ENCODE results near the gene GK. TPM values are rescaled to one million over a fixed set of nuclear protein-coding genes. Genes with fewer than 3 reads are reported as not detected.

The GK gene
- total and polyA plus RNA-seq, 2 experiments from 2014 or later: 10.4 to 15.2 TPM

DNA sequence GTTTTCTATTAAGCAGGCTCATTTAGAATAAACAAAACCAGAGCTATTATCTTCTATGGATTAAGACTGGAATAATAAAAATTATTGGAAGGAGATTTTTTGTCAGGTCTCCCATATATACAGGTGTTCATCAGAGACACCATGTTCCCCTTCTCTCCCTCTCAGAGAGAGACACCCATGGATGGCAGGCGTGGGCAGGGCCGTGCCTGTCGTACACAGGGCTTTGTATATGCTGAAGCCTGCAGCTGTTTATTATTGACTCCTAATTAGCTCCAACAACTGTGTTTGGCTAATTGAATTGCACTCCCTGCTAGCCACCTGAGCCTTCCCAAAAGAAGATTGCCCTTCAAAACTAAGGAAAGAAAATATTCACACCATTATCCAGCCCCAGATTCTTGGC, 81.6 kb downstream of the GK start:
- no peaks in the 10 kb centered on the region for H4K20me1 ChIP-seq (ENCODE audit: insufficient read depth)
- no peak overlapping the region for H3K9ac ChIP-seq
- H3K27ac ChIP-seq: no peak overlapping the region
- no peaks in the 10 kb centered on the region for H3F3A ChIP-seq (ENCODE audit: insufficient read depth)
- no peaks in the 10 kb centered on the region for H3K79me2 ChIP-seq (ENCODE audit: insufficient read depth)
- no peaks in the 10 kb centered on the region for H3K9me3 ChIP-seq (ENCODE audit: low read depth)
- DNase-seq: no peak
- no peaks in the 10 kb centered on the region for H3K27me3 ChIP-seq (replicated peaks; ENCODE audit: insufficient read depth)
- H2AFZ ChIP-seq: no peak overlapping the region
- in situ Hi-C loops (cut with MboI): no loop called here
- H3K36me3 ChIP-seq (ENCODE audit: low read depth): no peaks in the 10 kb centered on the region
- H3K4me1 ChIP-seq (ENCODE audit: insufficient read depth): no peaks in the 10 kb centered on the region
- 15% methylated on average over 3 of the region's 3 CpGs for WGBS, 2 experiments (ENCODE audit: low coverage in 1 of 2, low lambda C conversion rate in 2 of 2, missing lambda C conversion rate in 2 of 2)
- no peaks in the 10 kb centered on the region for H3K9me2 ChIP-seq (ENCODE audit: insufficient read depth)
- H3K4me3 ChIP-seq: no peak overlapping the region
- TF ChIP-seq EZH2phosphoT487 (IDR thresholded peaks at IDR 0.05; ENCODE audit: insufficient read depth, low read depth) (no peak), EZH2 (IDR thresholded peaks at IDR 0.05; ENCODE audit: insufficient read depth, poor library complexity, severe bottlenecking) (no peak)
- no peak overlapping the region for H3K4me2 ChIP-seq (ENCODE audit: unreplicated experiment)

GRCh38 chrX:30735839-30736238, 82.6 kb downstream of the GK start:
- Histone ChIP-seq H3K4me1 (ENCODE audit: insufficient read depth) (no peaks in the 10 kb centered on the region), H3K9me2 (ENCODE audit: insufficient read depth) (no peaks in the 10 kb centered on the region), H3K27ac (no peak overlapping the region), H3K27me3 (replicated peaks; ENCODE audit: insufficient read depth) (no peaks in the 10 kb centered on the region), H3K4me2 (ENCODE audit: unreplicated experiment) (peak overlapping the region; percentile 57), H4K20me1 (ENCODE audit: insufficient read depth) (no peaks in the 10 kb centered on the region), H3K9ac (no peak overlapping the region), H3K79me2 (ENCODE audit: insufficient read depth) (no peaks in the 10 kb centered on the region), H3K4me3 (0 out of 2 replicates have a peak overlapping the region, but pooled peaks have one; percentile 35), H2AFZ (0 out of 2 replicates have a peak overlapping the region, but pooled peaks have one; percentile 49), H3K9me3 (ENCODE audit: low read depth) (no peaks in the 10 kb centered on the region), H3K36me3 (ENCODE audit: low read depth) (no peaks in the 10 kb centered on the region), H3F3A (ENCODE audit: insufficient read depth) (no peaks in the 10 kb centered on the region)
- in situ Hi-C loops (cut with MboI): no loop called here
- peak; percentile 52 for DNase-seq
- TF ChIP-seq EZH2 (IDR thresholded peaks at IDR 0.05; ENCODE audit: insufficient read depth, poor library complexity, severe bottlenecking): no peak
- TF ChIP-seq EZH2phosphoT487 (IDR thresholded peaks at IDR 0.05; ENCODE audit: insufficient read depth, low read depth): no peak
- WGBS, 2 experiments (ENCODE audit: low coverage in 1 of 2, low lambda C conversion rate in 2 of 2, missing lambda C conversion rate in 2 of 2): 4 to 5% methylated on average over 6 of the region's 6 CpGs

GRCh38 chrX:30741545-30741944, 88.3 kb downstream of the GK start:
- WGBS, 2 experiments (ENCODE audit: low coverage in 1 of 2, low lambda C conversion rate in 2 of 2, missing lambda C conversion rate in 2 of 2): 18 to 20% methylated on average over 3 of the region's 3 CpGs
- no peak for TF ChIP-seq EZH2phosphoT487 (IDR thresholded peaks at IDR 0.05; ENCODE audit: insufficient read depth, low read depth)
- no peak for TF ChIP-seq EZH2 (IDR thresholded peaks at IDR 0.05; ENCODE audit: insufficient read depth, poor library complexity, severe bottlenecking)
- no peak for DNase-seq

GRCh38 chrX:30748342-30748960, 95.2 kb downstream of the GK start:
- H3K79me2 ChIP-seq (ENCODE audit: insufficient read depth): no peaks in the 10 kb centered on the region
- no peak overlapping the region for H3K4me3 ChIP-seq
- no peaks in the 10 kb centered on the region for H4K20me1 ChIP-seq (ENCODE audit: insufficient read depth)
- no peaks in the 10 kb centered on the region; the same call in 1 of the 2 replicates for H3K27me3 ChIP-seq (replicated peaks; ENCODE audit: insufficient read depth)
- in situ Hi-C loops (cut with MboI): no loop called here
- H2AFZ ChIP-seq: no peak overlapping the region
- no peaks in the 10 kb centered on the region for H3K36me3 ChIP-seq (ENCODE audit: low read depth)
- H3K9ac ChIP-seq: no peak overlapping the region
- H3K4me1 ChIP-seq (ENCODE audit: insufficient read depth): no peaks in the 10 kb centered on the region
- H3K4me2 ChIP-seq (ENCODE audit: unreplicated experiment): no peak overlapping the region
- no peaks in the 10 kb centered on the region for H3F3A ChIP-seq (ENCODE audit: insufficient read depth)
- H3K9me2 ChIP-seq (ENCODE audit: insufficient read depth): no peaks in the 10 kb centered on the region
- 54 to 60% methylated on average over 11 of the region's 11 CpGs for WGBS, 2 experiments (ENCODE audit: low coverage in 1 of 2, low lambda C conversion rate in 2 of 2, missing lambda C conversion rate in 2 of 2)
- H3K27ac ChIP-seq: no peak overlapping the region
- no peak for TF ChIP-seq EZH2 (IDR thresholded peaks at IDR 0.05; ENCODE audit: insufficient read depth, poor library complexity, severe bottlenecking)
- no peak for TF ChIP-seq EZH2phosphoT487 (IDR thresholded peaks at IDR 0.05; ENCODE audit: insufficient read depth, low read depth)
- DNase-seq: no peak
- no peaks in the 10 kb centered on the region for H3K9me3 ChIP-seq (ENCODE audit: low read depth)

More at GRCh38 chrX:30741545-30741944, 88.3 kb downstream of the GK start:
- no peaks in the 10 kb centered on the region for H4K20me1 ChIP-seq (ENCODE audit: insufficient read depth)
- H3K4me3 ChIP-seq: no peak overlapping the region
- H3K9me2 ChIP-seq (ENCODE audit: insufficient read depth): no peaks in the 10 kb centered on the region
- H3K79me2 ChIP-seq (ENCODE audit: insufficient read depth): no peaks in the 10 kb centered on the region
- H3K9me3 ChIP-seq (ENCODE audit: low read depth): no peaks in the 10 kb centered on the region
- in situ Hi-C loops (cut with MboI): no loop called here
- no peak overlapping the region for H2AFZ ChIP-seq
- H3K27me3 ChIP-seq (replicated peaks; ENCODE audit: insufficient read depth): no peaks in the 10 kb centered on the region; the same call in 1 of the 2 replicates
- no peaks in the 10 kb centered on the region for H3K36me3 ChIP-seq (ENCODE audit: low read depth)
- H3K4me1 ChIP-seq (ENCODE audit: insufficient read depth): no peaks in the 10 kb centered on the region
- H3K9ac ChIP-seq: no peak overlapping the region
- H3K4me2 ChIP-seq (ENCODE audit: unreplicated experiment): no peak overlapping the region
- no peak overlapping the region for H3K27ac ChIP-seq
- no peaks in the 10 kb centered on the region for H3F3A ChIP-seq (ENCODE audit: insufficient read depth)

Data from GM23248 (cell line).